ENCODE results near the gene GALNS.
"Not testable (repeated sequence)": the region's sequence is repeated elsewhere in the genome, so short reads cannot be mapped to it uniquely, and the experiment has no call there.

DNA sequence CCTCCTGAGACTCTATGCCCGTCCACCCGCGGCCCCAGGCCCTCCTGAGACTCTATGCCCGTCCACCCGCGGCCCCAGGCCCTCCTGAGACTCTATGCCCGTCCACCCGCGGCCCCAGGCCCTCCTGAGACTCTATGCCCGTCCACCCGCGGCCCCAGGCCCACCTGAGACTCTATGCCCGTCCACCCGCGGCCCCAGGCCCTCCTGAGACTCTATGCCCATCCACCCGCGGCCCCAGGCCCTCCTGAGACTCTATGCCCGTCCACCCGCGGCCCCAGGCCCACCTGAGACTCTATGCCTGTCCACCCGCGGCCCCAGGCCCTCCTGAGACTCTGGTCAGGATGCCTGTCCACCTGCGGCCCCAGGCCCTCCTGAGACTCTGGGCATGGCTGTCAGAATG lies 85.0 kb downstream of the GALNS start:
- TF ChIP-seq, protein P1, sequence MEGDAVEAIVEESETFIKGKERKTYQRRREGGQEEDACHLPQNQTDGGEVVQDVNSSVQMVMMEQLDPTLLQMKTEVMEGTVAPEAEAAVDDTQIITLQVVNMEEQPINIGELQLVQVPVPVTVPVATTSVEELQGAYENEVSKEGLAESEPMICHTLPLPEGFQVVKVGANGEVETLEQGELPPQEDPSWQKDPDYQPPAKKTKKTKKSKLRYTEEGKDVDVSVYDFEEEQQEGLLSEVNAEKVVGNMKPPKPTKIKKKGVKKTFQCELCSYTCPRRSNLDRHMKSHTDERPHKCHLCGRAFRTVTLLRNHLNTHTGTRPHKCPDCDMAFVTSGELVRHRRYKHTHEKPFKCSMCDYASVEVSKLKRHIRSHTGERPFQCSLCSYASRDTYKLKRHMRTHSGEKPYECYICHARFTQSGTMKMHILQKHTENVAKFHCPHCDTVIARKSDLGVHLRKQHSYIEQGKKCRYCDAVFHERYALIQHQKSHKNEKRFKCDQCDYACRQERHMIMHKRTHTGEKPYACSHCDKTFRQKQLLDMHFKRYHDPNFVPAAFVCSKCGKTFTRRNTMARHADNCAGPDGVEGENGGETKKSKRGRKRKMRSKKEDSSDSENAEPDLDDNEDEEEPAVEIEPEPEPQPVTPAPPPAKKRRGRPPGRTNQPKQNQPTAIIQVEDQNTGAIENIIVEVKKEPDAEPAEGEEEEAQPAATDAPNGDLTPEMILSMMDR (IDR thresholded peaks at IDR 0.05; ENCODE audit: poor library complexity), result not testable (repeated sequence)
- TF ChIP-seq EZH2 (IDR thresholded peaks at IDR 0.05; ENCODE audit: borderline replicate concordance), result not testable (repeated sequence)
